Endothelial cell of hepatic sinusoid (primary cell): Measurements from ENCODE around the gene KCNQ1.

Experiments used
- in situ Hi-C: cut with HindIII; loops from 2 replicates; pipeline ENCODE4 v1.10.0; 2017; ENCODE audit warnings: low sequenced_read_pairs

The KCNQ1 gene

DNA sequence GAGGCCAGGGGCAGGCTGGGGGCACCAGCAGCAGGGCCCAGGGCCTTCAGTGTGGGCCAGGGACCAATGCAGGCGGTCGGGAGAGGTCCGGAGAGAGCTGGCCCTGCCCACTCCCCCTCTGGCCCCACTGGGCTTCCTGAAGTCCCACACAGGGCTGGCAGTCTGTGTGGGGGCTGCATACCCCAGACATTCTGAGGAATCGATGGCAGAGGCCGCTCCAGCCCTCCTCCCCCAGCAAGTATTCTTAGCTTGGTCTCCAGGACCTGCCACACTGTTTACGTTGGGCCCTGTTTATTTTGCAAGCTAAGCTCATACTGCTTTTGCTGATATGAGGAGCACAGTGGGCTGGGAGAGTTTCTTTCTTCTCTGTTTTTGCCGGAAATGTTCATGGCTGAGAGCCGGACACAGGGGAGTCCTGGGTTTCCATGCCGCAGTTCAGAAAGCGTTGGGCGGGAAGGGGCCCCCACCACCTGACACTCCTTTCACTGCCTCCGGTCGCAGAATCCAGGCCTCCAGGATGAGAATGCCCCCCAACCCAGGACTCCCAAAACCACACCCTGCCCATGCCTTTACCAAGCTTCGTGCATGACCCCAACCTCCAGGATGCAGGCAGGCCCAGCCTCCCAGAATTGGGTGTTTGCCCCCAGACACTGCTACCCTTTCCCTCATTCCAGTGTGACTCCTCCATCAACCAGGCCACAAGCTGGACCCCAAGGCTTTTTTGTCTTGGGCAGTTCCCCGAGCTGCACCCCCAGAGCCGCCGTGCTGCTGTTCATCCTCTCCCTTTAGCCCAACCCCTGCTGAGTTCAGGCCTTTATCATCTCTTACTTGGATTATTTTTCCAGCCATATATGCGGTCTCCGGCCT, 336.8 kb downstream of the KCNQ1 start:
- in situ Hi-C loops: loop anchor here (5.0 kb wide), 1 partner anchor 51 kb away; no protein-coding TSS in a partner anchor

DNA sequence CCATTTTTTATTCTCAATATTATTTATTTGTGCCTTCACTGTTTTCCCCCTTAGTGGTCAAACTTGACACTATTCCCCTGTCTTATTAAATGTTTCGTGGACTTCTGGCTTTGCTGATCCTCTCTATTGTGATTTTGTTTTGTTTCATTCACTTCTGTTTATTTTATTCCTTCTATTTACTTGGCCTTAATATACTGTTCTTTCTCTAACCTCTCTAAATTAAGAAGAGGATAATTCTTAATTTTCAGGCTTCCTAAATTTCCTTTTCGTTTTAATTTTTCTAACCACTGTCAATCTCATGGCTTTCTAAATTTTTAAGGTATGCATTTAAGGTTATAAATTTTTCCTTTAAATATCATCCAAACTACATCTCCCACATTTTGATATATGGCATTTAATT, 338.0 kb downstream of the KCNQ1 start:
- in situ Hi-C loops: loop anchor here (5.0 kb wide), 1 partner anchor 50 kb away; no protein-coding TSS in a partner anchor

DNA sequence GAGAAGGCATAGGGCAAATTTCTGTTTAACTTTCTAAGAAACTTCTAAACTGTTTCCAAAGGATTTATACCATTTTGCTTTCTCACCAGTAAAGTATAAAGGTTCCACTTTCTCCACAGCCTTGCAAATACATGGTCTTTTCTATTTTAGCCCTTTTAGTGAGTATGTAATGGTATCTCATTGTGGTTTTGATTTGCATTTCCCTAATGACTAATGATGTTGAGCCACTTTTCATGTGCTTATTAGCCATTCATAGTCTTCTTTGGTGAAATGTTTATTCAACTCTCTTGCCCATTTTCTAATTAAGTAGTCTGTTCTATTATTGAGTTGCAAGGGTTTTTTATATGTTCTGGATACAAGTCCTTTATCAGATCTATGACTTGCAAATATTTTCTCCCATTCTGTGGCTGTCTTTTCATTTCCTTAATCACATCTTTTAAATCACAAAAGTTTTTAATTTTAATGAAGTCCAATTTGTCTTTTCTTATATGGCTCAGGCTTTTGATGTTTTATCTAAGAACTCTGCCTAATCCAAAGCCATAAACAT, 338.8 kb downstream of the KCNQ1 start:
- in situ Hi-C loops: loop anchor here (5.0 kb wide), 1 partner anchor 49 kb away; no protein-coding TSS in a partner anchor

GRCh38 chr11:2787816-2788167, 343.0 kb downstream of the KCNQ1 start:
- in situ Hi-C loops: no loop called here

DNA sequence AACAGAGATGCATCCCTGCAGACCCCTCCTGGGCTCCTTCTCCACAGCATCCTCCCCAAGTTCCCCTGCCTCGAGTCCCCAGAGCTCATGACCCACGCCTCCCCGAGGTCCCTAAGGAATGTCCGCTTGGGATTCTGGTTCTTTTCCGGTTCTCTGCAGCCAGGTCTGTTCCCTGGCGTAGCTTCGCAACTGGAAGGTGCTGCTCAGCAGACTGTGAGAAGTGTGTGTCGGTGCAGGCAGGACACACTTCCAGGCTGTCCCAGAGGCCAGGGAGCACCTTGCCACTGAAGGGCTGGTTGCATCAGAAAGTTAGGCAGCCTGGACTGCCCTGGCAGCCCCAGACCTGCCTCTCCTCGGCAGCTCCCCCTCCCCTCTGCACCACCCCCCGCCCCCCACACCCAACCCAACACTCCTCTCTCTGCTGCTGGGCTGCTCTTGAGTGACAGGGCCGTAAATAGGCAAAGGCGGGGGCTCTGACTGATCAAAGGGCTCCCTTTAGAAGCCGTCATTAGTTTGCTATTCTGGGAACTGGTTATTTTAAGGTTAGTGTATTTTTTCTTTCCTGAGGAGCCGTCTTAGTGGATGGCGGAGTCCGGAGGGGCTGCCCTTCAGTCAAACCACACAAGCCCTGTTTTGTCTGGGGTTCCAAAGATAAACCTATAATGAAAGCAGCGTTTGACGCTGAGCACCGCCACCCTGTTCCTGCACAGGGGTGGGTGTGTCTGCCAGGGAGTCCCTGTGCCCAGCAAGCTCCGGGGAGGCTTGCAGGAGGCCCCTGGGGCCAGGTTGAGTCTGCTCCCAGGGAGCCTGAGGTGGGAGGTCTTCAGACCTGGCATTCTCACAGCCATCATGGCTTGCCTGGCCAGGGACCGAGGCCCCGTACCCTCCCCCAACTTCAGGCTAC, 343.6 kb downstream of the KCNQ1 start:
- in situ Hi-C loops: no loop called here

GRCh38 chr11:2789331-2789730, 344.5 kb downstream of the KCNQ1 start:
- in situ Hi-C loops: no loop called here

- in situ Hi-C loops: no loop called here
Observed at GRCh38 chr11:2789791-2790567, 345.2 kb downstream of the KCNQ1 start.

- in situ Hi-C loops: no loop called here
Observed at GRCh38 chr11:2790568-2790921, 345.7 kb downstream of the KCNQ1 start.

DNA sequence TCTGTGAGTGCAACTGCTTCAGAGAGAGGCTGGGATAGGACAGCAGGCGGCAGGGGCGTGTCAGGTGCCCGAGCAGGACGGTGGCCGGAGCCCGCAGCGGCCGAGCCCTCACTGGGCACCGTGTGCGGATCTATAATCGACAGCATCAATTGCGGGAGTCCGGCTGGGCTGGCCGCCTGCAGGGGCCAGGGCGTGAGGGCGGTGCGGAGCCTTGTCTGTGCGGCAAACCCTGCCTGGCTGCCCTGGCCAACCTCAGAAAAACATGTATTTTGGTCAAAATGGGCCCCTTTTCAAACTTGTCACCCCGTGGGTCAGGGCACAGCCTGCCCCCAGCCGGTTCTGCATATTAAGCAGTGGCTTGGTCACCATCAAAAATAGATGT, 346.3 kb downstream of the KCNQ1 start:
- in situ Hi-C loops: no loop called here

GRCh38 chr11:2791521-2792380, 346.9 kb downstream of the KCNQ1 start:
- in situ Hi-C loops: no loop called here

DNA sequence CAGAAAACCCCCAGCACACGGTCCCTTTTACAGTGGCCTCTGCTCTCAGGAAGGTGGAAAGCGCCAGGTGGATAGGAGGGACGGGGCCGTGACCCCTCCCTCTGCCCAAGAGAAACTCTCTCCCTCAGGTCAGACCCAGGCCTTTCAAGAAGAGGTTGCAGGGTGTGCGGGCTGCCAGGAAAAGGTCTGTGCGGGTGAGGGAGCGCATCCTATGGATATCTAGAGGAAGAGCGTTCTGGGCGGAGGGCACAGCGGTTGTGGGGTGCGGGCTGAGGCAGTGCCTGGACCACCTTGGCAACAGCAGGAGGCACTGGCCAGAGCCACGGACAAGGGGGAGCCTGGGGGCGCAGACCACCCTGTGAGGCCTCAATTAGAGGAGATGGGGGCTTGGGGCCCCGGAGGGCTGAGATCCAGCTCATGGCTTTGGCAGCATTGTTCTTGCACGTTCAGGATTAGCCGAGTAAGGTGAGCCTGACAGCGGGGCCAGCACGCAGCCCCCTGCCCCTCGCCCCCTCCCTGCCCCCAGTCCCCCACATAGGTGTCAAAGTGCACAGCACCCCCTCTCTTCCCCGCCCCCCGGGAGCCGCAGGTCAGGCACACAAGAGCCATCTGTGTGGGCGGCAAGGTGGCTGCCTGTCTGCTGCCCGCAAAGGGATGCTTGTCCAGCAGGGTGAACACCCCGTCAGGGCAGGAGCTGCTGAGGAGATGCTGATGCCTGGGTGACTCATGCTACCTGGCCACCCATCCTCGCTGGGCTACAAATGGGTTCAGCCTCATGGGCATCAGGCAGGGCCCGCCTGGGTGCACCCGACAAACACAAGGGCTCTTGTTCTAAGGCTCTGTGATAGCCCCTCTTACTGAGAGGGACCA, 347.8 kb downstream of the KCNQ1 start:
- in situ Hi-C loops: no loop called here

GRCh38 chr11:2793701-2794045, 348.9 kb downstream of the KCNQ1 start:
- in situ Hi-C loops: no loop called here

GRCh38 chr11:2794046-2794967, 349.5 kb downstream of the KCNQ1 start:
- in situ Hi-C loops: no loop called here

GRCh38 chr11:2794968-2795322, 350.1 kb downstream of the KCNQ1 start:
- in situ Hi-C loops: no loop called here

DNA sequence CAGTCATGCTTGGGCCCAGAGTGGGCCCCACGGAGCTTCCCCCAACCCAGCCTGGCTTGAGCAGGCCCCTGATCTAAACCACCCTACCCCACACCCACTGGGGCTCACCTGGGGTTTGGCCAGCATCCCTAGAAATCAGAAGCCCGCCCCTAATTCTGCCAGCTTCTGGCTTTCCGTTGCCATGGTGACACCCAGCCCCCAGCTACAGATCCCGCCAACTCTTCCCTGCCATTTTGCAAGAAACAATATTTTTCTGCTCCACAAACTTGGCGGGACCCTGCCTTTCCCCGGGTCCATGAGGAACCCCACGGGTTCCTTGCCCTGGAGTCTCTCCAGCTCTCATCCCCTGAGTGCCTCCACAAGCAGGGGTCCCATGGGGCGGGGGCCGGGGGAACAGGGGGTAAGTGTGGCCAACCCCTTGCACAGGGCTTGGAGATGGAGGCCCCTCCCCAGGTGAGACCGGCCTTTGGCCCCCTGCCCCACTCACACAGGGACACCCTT, 350.7 kb downstream of the KCNQ1 start:
- in situ Hi-C loops: no loop called here

GRCh38 chr11:2796091-2796490, 351.3 kb downstream of the KCNQ1 start:
- in situ Hi-C loops: no loop called here

- in situ Hi-C loops: no loop called here
Observed at GRCh38 chr11:2796508-2797113, 351.8 kb downstream of the KCNQ1 start.
